Stomach (tissue), 4 donors: ENCODE results near the gene B3GAT2.

Experiments
- CTCF ChIP-seq, 7 experiments: fragments of 450-650 bp in 4 of 7; fragments of 200-600 bp in 3 of 7; sonication (generic) in 3 of 7; IDR thresholded peaks; one replicate each; pipeline ENCODE4 v1.5.1; 2016 to 2019; ENCODE audit warnings: antibody characterized with exemption in 7 of 7, control low read depth in 2 of 7, mild to moderate bottlenecking in 1 of 7
- EP300 ChIP-seq: sonication (generic); formaldehyde crosslinking; IDR thresholded peaks from one replicate; pipeline ENCODE4 v1.6.1; 2017; ENCODE audit warnings: antibody characterized with exemption
- POLR2A ChIP-seq, 4 donors: fragments of 450-650 bp; IDR thresholded peaks; one replicate each; pipeline ENCODE4 v1.6.1; 2016; ENCODE audit warnings: antibody characterized with exemption in 4 of 4, control low read depth in 2 of 4, mild to moderate bottlenecking in 1 of 4, moderate library complexity in 1 of 4
- POLR2AphosphoS5 ChIP-seq, 3 donors: sonication (generic); formaldehyde crosslinking; IDR thresholded peaks; one replicate each; pipeline ENCODE4 v1.6.1; 2016; ENCODE audit warnings: antibody characterized with exemption in 3 of 3

GRCh38 chr6:70823651-70824050 lies 133.2 kb downstream of the B3GAT2 start:
- TF ChIP-seq POLR2A (IDR thresholded peaks at IDR 0.05) (no peak), POLR2AphosphoS5 (IDR thresholded peaks at IDR 0.05) (no peak), CTCF (IDR thresholded peaks at IDR 0.05) (no peak), EP300 (no peak)
